ENCODE measurements around the gene BARHL1. TPM values are rescaled to one million over a fixed set of nuclear protein-coding genes. Genes with fewer than 3 reads are reported as not detected.

Gene BARHL1
- total RNA-seq, 2 experiments from 2014 or later: not detected

- H3K27ac ChIP-seq (ENCODE audit: low read depth, low read length, poor library complexity, severe bottlenecking): no peak overlapping the region
- POLR2A ChIA-PET: interaction anchor here (0.6 kb wide), 2 partner anchors 45 to 1479 kb away, joined by 3 read pairs; no protein-coding TSS in a partner anchor
- DNase-seq (ENCODE audit: low spot score): no peak
- H3K9me3 ChIP-seq (ENCODE audit: low read length): no peaks in the 10 kb centered on the region
- no peaks in the 10 kb centered on the region for H3K4me1 ChIP-seq (ENCODE audit: insufficient read depth, low read length, poor library complexity, severe bottlenecking)
- BruUV-seq (replicated peaks): no TSS peak
- H3K9me2 ChIP-seq (ENCODE audit: insufficient read depth, low read length): no peaks in the 10 kb centered on the region
- no peaks in the 10 kb centered on the region for H4K20me1 ChIP-seq (ENCODE audit: insufficient read depth, low read length)
- H2AFZ ChIP-seq (ENCODE audit: low read length): no peak overlapping the region
- no peaks in the 10 kb centered on the region for H3K79me2 ChIP-seq (ENCODE audit: insufficient read depth, low read depth, low read length)
- H3K36me3 ChIP-seq (ENCODE audit: insufficient read depth, low read length): no peaks in the 10 kb centered on the region
- no peak overlapping the region for H3K4me2 ChIP-seq (ENCODE audit: low read length)
- CTCF ChIA-PET (ENCODE audit: unreplicated experiment): no interaction called here
- intact Hi-C loops (cut with micrococcal nuclease; ENCODE audit: unreplicated experiment): no loop called here
- TF ChIP-seq, protein P1, sequence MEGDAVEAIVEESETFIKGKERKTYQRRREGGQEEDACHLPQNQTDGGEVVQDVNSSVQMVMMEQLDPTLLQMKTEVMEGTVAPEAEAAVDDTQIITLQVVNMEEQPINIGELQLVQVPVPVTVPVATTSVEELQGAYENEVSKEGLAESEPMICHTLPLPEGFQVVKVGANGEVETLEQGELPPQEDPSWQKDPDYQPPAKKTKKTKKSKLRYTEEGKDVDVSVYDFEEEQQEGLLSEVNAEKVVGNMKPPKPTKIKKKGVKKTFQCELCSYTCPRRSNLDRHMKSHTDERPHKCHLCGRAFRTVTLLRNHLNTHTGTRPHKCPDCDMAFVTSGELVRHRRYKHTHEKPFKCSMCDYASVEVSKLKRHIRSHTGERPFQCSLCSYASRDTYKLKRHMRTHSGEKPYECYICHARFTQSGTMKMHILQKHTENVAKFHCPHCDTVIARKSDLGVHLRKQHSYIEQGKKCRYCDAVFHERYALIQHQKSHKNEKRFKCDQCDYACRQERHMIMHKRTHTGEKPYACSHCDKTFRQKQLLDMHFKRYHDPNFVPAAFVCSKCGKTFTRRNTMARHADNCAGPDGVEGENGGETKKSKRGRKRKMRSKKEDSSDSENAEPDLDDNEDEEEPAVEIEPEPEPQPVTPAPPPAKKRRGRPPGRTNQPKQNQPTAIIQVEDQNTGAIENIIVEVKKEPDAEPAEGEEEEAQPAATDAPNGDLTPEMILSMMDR (conservative IDR thresholded peaks at IDR 0.05; ENCODE audit: low read length): no peak
- TF ChIP-seq EZH2phosphoT487 (IDR thresholded peaks at IDR 0.05; ENCODE audit: borderline replicate concordance, low read depth, low read length): no peak
- H3K4me3 ChIP-seq (ENCODE audit: low read depth, low read length, poor library complexity, severe bottlenecking): no peak overlapping the region
Measured at GRCh38 chr9:132584601-132585560, 2.5 kb downstream of the BARHL1 start.

DNA sequence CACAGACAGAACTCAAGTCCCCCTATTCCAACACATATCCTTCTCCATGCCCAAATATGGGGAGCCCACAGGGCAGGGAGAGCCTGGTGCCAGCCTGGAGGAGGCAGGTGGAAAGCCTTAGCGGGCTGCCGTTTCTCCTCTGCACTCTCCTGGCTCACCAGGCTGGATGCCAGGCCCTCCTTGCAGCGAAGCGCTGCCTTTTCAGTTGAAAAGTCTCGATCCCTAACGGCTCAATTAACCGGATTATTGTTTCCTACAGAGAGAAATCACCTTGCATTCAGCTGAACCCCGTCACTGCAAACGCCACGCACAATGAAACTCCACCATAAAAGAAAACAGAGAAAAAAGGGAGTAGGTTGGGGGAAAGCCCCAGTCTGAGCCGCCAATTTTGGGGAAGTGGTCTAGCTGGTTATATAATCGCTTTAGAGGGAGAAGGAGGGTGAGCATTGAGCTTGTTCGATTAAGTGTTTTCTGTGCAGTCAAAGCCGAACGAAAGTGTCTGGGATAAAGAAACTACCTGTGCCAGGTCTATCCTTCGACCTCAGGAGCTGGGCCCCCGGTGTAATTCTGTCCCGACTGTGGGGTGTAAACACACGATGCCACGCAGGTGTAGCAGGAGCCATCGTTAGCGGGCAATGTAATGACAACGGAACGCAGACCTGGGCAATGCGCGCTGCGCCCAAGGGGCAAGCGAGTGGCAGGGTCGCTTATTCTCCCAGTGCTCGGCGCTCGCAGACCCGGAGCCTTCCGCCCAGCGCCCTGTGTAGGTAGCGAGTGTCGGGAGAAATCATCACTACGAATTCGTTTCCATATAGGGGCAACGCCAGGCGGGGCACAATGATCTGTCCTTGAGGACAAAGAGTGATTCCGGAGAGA, 3.8 kb downstream of the BARHL1 start:
- no peak overlapping the region for H3K4me2 ChIP-seq (ENCODE audit: low read length)
- H3K9me3 ChIP-seq (ENCODE audit: low read length): no peaks in the 10 kb centered on the region
- BruUV-seq (replicated peaks): no TSS peak
- no peak overlapping the region for H2AFZ ChIP-seq (ENCODE audit: low read length)
- CTCF ChIA-PET (ENCODE audit: unreplicated experiment): no interaction called here
- no peak for DNase-seq (ENCODE audit: low spot score)
- H3K4me1 ChIP-seq (ENCODE audit: insufficient read depth, low read length, poor library complexity, severe bottlenecking): no peaks in the 10 kb centered on the region
- no peaks in the 10 kb centered on the region for H3K36me3 ChIP-seq (ENCODE audit: insufficient read depth, low read length)
- no peak overlapping the region for H3K4me3 ChIP-seq (ENCODE audit: low read depth, low read length, poor library complexity, severe bottlenecking)
- H4K20me1 ChIP-seq (ENCODE audit: insufficient read depth, low read length): no peaks in the 10 kb centered on the region
- POLR2A ChIA-PET: no interaction called here
- intact Hi-C loops (cut with micrococcal nuclease; ENCODE audit: unreplicated experiment): no loop called here
- no peaks in the 10 kb centered on the region for H3K9me2 ChIP-seq (ENCODE audit: insufficient read depth, low read length)
- TF ChIP-seq, protein P1 (conservative IDR thresholded peaks at IDR 0.05; ENCODE audit: low read length): no peak
- TF ChIP-seq EZH2phosphoT487 (IDR thresholded peaks at IDR 0.05; ENCODE audit: borderline replicate concordance, low read depth, low read length): no peak
- H3K27ac ChIP-seq (ENCODE audit: low read depth, low read length, poor library complexity, severe bottlenecking): no peak overlapping the region
- H3K79me2 ChIP-seq (ENCODE audit: insufficient read depth, low read depth, low read length): no peaks in the 10 kb centered on the region

All from OCI-LY7 (cell line).